HG03064 (cell line): ENCODE results near the gene DHX9.
"Not testable (repeated sequence)": the region's sequence is repeated elsewhere in the genome, so short reads cannot be mapped to it uniquely, and the experiment has no call there.

Experiments used
- ATAC-seq: cut with Tn5 transposase; IDR thresholded peaks from one replicate; pipeline ENCODE4 v1.9.1; 2021; ENCODE audit warnings: low read depth; ENCODE audit not compliant: unreplicated experiment

Gene DHX9

GRCh38 chr1:182886985-182887384 is 47.8 kb downstream of the DHX9 start:
- ATAC-seq = no peak

- no peak for ATAC-seq
Observed at GRCh38 chr1:182888736-182889531, 49.8 kb downstream of the DHX9 start.

- no peak for ATAC-seq
Observed at GRCh38 chr1:182889997-182890396, 50.9 kb downstream of the DHX9 start.

GRCh38 chr1:182890927-182891610 is 51.9 kb downstream of the DHX9 start:
- ATAC-seq = no peak

GRCh38 chr1:182897696-182898095 is 58.5 kb downstream of the DHX9 start:
- no peak for ATAC-seq

GRCh38 chr1:182901946-182902345 is 62.8 kb downstream of the DHX9 start:
- ATAC-seq = not testable (repeated sequence)

GRCh38 chr1:182905321-182905720 is 66.2 kb downstream of the DHX9 start:
- ATAC-seq = no peak

GRCh38 chr1:182909578-182909977 is 70.4 kb downstream of the DHX9 start:
- ATAC-seq = no peak

GRCh38 chr1:182910143-182910542 is 71.0 kb downstream of the DHX9 start:
- no peak for ATAC-seq

- no peak for ATAC-seq
Observed at GRCh38 chr1:182913401-182913800, 74.3 kb downstream of the DHX9 start.

GRCh38 chr1:182917378-182917777 is 78.2 kb downstream of the DHX9 start:
- ATAC-seq = no peak

GRCh38 chr1:182925661-182926060 is 86.5 kb downstream of the DHX9 start:
- ATAC-seq = no peak

- ATAC-seq = no peak
Observed at GRCh38 chr1:182927693-182928433, 88.7 kb downstream of the DHX9 start.

GRCh38 chr1:182930985-182931384 is 91.8 kb downstream of the DHX9 start:
- no peak for ATAC-seq

GRCh38 chr1:182935716-182936115 is 96.6 kb downstream of the DHX9 start:
- ATAC-seq = no peak
